IPS-NIHi11 (cell line): Measurements from ENCODE around the gene TAOK3.
A peak's percentile ranks its signal among the peaks of the same experiment; 100 is the strongest.

Experiments
- DNase-seq: peaks from one replicate; pipeline ENCODE4 v3.0.0; 2012; ENCODE audit warnings: mixed read lengths, low spot score

TAOK3 gene

DNA sequence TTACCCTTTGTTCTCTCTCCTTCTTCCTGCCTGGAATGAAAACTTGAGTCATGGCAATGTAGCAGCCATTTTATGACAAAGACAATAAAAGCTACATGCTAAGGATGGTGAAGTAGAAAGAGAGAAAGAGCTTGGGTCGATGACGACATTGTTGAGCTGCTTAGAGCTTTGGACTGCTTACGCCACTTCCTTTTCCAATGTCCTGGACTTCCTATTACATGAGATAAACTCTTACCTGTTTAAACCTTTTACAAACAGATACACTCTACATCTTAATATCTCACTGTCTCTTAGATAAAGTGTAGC lies 166.6 kb downstream of the TAOK3 start:
- DNase-seq: no peak

DNA sequence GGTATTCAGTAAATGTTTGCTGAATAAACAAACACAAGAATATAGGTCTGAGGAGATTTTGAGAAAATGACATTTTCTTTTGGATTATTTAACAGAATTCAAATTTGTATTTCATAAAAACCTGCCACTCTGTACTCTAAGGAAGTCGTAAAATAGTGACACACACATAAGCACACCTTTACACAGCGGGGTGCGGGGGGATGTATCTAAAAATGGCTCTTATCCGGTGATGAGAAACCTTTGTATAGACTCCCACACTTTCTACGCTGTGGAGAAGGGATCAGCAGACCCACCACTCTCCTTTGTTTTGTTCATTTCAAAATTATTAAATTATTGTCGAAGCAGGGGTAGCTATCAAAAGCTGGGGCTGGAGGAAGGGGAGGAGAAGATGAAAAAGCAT lies 178.7 kb downstream of the TAOK3 start:
- no peak for DNase-seq

GRCh38 chr12:118193477-118193876 lies 179.2 kb downstream of the TAOK3 start:
- DNase-seq: no peak

DNA sequence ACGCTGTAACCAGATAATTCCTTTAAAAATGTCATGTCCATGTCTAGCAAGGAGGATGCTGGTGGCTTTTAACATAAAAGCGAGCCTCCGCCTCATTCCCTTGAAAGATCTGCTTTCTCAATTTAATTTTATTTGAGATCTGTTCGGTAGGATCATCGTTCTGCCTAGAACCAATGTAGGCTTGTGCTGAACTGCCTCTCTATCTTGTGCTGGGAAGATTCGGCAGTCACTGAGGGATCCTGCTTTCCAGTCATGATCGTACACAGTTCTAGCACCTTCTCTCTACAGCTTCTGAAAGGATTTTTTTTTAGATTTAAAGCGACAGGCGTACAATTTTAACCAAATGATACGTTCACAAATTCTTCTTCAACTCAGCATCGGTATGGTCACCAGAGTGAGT lies 182.4 kb downstream of the TAOK3 start:
- DNase-seq: no peak

DNA sequence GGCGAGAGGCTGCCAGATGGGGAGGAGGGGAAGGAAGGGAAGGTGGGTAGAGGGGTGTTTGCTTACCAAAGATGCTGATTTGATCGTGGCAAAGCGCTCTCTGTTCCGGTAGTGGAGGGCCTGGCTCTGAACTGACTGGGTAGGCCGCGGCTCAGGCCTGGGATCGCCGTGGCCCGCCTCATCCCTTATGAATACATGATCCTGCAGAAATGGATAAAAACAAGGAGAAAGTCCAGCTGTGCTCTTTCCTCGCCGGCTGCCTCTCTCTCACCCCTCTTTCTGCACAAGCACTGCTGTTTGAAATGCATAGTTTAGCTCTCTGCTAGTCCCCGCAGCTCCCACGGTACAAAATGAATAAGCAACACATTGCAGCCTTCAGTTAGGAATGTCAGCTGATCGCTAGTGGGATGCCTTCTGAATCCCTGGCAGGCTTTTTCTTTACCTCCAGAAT lies 182.9 kb downstream of the TAOK3 start:
- peak; percentile 29 for DNase-seq

DNA sequence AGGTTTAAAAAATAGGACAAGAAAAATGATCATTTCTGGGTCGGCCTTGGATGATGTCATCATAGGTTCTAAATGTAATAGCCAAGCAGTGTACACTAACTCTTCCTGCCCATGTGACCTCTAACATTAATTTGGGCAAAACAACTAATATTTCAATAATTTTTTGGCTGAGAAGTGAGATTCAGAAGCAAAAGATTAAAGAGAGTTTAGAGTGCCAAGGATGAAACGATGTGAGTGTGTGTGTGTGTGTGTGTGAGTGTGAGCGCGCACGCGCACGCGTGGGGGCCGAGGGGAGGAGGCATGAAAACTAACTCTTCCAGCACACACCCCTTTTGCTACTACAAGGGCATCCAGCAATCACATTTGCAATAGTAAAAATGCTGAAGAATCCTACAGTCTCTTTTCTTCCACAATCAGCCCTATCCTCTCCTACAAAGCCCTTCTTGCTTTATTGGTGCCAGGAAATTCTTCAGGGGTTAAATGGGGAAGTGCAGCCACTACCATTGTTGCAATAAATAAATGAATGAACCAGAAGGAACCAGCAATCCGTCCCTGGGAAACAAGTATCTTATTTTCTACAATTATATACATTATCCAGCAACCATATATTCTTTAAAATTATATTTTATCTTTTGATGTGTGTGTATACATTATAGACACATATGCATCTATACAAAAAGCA lies 183.9 kb downstream of the TAOK3 start:
- no peak for DNase-seq

DNA sequence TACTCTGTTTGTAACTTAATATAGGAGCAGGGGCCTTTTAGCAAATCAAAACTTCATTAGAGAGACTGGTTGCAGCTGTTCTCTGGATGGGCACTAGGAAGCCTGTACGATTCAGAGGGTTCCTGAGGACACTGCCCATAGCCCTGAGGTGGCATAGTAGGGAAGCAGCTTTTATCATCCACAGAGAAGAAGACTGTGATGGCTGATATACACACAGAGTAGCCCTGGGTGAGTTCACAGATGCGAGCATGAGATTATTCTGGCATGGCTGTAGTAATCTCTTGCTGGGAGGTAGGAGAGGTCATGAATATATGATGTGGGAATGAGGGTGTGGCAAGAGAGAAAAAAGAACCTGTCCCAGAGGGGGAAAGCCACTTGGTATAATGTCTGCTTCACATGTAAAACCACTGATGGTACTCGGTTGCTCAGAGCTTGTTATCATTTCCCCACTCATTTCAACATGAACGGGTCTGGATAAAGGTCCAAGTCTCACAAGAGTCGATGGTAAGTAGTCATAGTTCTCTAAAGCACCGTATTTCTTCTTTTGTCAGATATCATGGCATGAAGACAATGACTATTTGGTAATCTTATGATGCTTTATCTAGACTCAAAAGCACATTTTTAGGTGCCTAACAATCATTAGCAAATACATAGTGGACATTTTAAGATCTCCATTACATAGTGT lies 184.8 kb downstream of the TAOK3 start:
- DNase-seq: no peak

DNA sequence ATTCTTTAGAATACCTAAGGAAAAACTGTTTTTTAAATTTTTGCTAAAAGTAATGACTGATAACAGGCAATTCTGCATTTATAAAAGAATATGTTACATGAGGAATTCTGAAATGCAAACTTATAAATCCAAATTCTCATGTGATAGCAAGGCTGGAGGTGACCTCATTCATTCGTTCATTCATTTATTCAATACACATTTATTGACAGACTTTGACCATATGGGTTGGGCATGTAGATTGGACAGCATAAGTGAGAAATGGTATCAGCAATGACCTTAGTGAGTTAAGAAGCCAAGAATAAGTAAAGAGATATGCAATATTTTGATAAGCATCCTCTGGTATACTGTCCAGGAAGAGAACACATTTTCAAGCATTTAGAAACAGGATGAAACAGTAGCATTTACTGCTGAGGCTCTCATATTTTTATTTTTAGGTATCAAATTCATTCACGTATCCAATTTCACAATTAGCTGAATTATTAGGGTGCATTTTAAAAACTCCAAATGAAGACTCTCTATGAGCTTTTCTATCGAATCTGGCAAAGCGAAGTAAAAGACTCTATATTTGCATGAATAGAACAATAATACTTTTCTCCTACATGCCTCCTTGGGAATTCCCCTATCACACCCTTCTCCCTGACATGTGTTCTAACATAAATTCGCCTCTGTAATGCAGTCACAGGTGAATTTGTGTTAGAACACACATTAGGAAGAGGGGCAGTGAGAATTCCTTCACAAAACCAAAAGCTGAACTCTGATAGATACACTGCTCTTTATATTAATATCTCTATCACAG lies 186.9 kb downstream of the TAOK3 start:
- DNase-seq: no peak

GRCh38 chr12:118183711-118184110 lies 189.0 kb downstream of the TAOK3 start:
- no peak for DNase-seq

- DNase-seq: no peak
These were observed 189.6 kb downstream of the TAOK3 start for GRCh38 chr12:118183155-118183554.

DNA sequence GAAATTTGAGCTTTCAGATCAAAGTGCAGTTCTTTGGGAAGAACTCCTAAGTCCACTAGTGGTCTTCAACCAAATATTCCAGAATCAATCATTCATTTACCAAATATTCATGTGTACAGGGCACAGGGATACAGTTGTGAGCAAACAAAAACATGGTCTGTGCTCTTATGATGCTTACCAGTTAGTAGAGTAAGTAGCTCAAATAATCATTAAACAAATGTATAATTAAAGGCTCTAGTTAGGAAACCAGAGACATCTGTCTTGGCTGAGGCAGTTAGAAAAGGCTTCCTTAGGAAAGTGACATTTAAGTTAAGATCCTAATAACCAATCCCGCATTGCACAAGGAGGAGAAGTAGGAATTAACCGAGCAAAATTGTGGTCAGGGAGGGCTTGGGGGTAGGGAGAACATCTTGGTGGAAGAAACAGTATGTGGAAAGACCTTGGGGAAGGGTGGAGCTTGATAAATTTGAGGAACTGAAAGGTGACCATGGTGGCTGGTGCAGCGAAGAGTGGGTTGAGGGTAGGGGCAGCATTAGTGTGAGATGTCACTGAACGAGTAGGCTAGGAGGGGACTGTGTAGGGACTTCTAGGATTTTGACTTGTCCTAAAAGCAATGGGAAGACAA lies 196.8 kb downstream of the TAOK3 start:
- DNase-seq: no peak

- no peak for DNase-seq
These were observed 205.8 kb downstream of the TAOK3 start for GRCh38 chr12:118166946-118167345.

GRCh38 chr12:118164798-118165486 lies 207.8 kb downstream of the TAOK3 start:
- DNase-seq: peak; percentile 69

DNA sequence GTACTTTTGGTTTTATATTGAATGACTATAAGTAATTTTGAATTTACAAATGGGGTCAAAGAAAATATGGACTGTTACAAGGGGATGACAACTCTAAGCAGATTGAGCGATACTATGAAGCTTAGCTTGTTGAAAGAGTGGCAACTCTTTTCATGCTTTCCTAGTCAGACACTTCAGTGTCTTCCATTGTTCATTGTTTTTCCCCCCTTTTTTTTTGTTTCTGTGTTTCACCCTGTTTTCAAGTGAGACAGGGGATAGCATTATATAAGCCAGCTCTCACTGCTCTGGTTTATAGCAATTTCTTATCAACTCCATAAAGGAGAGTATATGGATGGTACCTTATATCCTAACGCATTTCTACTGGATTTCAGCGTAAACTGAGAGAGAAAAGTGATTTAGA lies 212.2 kb downstream of the TAOK3 start:
- no peak for DNase-seq

- DNase-seq: no peak
These were observed 221.0 kb downstream of the TAOK3 start for GRCh38 chr12:118151755-118152154.

DNA sequence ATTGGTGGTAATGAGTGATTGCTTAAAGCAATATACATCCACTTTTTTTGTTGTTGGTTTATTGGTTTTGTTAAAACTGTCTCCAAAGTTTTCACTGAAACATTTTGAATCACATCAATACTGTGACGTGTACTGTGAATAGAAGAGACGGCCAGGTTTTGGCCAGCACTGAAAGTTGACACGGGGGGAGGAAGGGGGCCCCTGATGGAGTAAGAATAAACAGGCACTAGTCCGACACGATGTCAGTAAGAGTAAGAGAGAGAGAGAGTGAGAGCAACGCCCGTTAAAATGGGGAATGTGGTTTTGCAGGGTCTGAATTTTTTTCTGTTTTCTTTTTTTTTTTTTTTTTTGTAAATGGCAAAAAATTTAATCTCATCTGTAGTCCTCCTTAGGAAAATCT lies 222.1 kb downstream of the TAOK3 start:
- DNase-seq: no peak

DNA sequence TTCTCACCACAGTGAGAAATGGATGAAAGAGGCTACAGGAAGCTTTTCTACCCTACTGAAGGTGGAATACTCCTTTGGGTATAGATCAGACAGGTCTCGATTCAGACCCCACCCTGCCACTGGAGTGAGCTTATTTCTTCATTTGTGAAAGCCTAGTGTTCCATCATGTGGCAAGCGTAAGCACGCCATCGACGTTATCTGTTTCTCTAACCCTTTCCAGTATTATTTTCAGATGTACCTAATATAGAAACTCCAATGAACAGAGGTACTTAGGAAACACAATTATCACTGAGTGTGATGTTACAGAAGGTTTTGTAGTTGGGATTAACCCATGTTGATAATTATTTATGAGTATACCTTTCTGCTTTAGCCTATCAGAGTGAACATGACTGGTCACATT lies 224.4 kb downstream of the TAOK3 start:
- no peak for DNase-seq

GRCh38 chr12:118145798-118146156 lies 226.9 kb downstream of the TAOK3 start:
- no peak for DNase-seq

DNA sequence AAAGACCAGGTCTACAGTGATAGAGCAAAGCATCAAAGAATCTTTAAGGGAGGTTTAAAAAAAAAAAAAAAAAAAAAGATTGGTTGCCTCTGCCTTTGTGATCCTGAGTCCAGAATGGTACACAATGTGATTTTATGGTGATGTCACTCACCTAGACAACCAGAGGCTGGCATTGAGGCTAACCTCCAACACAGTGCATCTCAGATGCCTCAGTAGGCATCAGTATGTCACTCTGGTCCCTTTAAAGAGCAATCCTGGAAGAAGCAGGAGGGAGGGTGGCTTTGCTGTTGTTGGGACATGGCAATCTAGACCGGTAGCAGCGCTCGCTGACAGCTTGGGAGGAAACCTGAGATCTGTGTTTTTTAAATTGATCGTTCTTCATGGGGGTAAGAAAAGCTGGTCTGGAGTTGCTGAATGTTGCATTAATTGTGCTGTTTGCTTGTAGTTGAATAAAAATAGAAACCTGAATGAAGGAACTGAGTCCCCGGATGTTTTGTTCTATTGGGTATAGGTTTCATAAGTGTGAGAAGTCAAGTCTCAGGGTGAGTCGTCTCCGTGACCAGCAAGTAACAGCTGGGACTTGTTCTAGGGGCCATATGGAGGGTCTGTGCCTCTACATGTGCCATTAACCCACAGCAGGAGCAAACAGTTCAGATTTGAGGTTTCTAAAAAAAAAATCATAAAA lies 227.5 kb downstream of the TAOK3 start:
- no peak for DNase-seq

GRCh38 chr12:118144499-118144898 lies 228.2 kb downstream of the TAOK3 start:
- no peak for DNase-seq

GRCh38 chr12:118140825-118141224 lies 231.9 kb downstream of the TAOK3 start:
- no peak for DNase-seq
